Tibial nerve (tissue), 4 donors: ENCODE results near the gene BMP7.

Source experiments
- CTCF ChIP-seq, 5 experiments: fragments of 200-600 bp in 3 of 5; fragments of 450-650 bp in 2 of 5; sonication (generic) in 3 of 5; IDR thresholded peaks; one replicate each; pipeline ENCODE4 v1.5.1; 2016 to 2019; ENCODE audit warnings: antibody characterized with exemption in 5 of 5, mild to moderate bottlenecking in 3 of 5, moderate library complexity in 2 of 5
- EP300 ChIP-seq, 2 donors: sonication (generic); formaldehyde crosslinking; IDR thresholded peaks; one replicate each; pipeline ENCODE4 v1.6.1; 2017; ENCODE audit warnings: antibody characterized with exemption in 2 of 2, mild to moderate bottlenecking in 1 of 2
- POLR2A ChIP-seq, 2 donors: fragments of 450-650 bp; IDR thresholded peaks; one replicate each; pipeline ENCODE4 v1.6.1; 2017; ENCODE audit warnings: antibody characterized with exemption in 2 of 2, mild to moderate bottlenecking in 2 of 2, moderate library complexity in 2 of 2

DNA sequence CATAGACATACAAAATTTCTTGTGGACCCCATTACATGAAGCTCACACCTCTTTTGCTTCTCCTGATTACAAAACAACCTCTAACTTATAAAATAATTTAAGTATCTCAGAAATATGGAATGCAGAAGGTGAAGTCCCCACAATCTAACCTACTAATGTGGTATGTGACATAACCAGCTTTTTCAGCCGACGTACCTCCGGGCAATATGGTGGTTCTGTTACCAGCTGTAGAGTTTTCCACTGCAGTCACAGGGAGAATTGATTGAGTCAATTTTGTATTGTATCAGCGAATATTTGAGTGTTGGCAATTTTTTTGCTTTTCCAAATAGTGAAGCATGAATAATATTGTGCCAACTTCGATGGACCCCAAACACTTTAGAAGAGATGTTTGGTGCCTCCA, 47.5 kb upstream of the BMP7 start:
- TF ChIP-seq CTCF (IDR thresholded peaks at IDR 0.05): no peak
- TF ChIP-seq POLR2A (IDR thresholded peaks at IDR 0.05): no peak
- TF ChIP-seq EP300 (IDR thresholded peaks at IDR 0.05): no peak
